Inflammatory macrophage treated with lipopolysaccharide for 1 hour (primary cell): ENCODE measurements around the gene ATPAF2.

ENCODE experiments used
- DNase-seq, 2 donors: peaks; one replicate each; pipeline ENCODE4 v3.0.0-alpha.2; 2020 to 2022

Gene ATPAF2

GRCh38 chr17:18038149-18038850, 668 bp downstream of the ATPAF2 start:
- peak; percentile 45 to 57 for DNase-seq

- peak; percentile 47 to 48 for DNase-seq
Measured at GRCh38 chr17:18037486-18037885, 1.5 kb downstream of the ATPAF2 start.

GRCh38 chr17:18035704-18036103, 3.3 kb downstream of the ATPAF2 start:
- no peak for DNase-seq

- peak; percentile 89 to 92 for DNase-seq
Measured at GRCh38 chr17:18033442-18034099, 5.4 kb downstream of the ATPAF2 start.

GRCh38 chr17:18031955-18032354, 7.0 kb downstream of the ATPAF2 start:
- DNase-seq: peak; percentile 14 to 35

- DNase-seq: no peak
Measured at GRCh38 chr17:18028952-18029540, 9.9 kb downstream of the ATPAF2 start.

GRCh38 chr17:18028114-18028951, 10.6 kb downstream of the ATPAF2 start:
- DNase-seq: no peak

GRCh38 chr17:18027280-18027679, 11.7 kb downstream of the ATPAF2 start:
- no peak for DNase-seq

- peak; percentile 81 to 96 for DNase-seq
Measured at GRCh38 chr17:18025945-18026776, 12.8 kb downstream of the ATPAF2 start.

GRCh38 chr17:18025241-18025944, 13.6 kb downstream of the ATPAF2 start:
- peak; percentile 92 to 98 for DNase-seq

GRCh38 chr17:18021372-18021771, 17.6 kb downstream of the ATPAF2 start:
- DNase-seq: no peak

GRCh38 chr17:18020971-18021370, 18.0 kb downstream of the ATPAF2 start:
- no peak for DNase-seq

- DNase-seq: no peak
Measured at GRCh38 chr17:18019838-18020154, 19.2 kb downstream of the ATPAF2 start.

GRCh38 chr17:18018411-18018921, 20.5 kb downstream of the ATPAF2 start:
- no peak for DNase-seq

- DNase-seq: no peak
Measured at GRCh38 chr17:18017958-18018357, 21.0 kb downstream of the ATPAF2 start.

GRCh38 chr17:18016426-18016825, 22.5 kb downstream of the ATPAF2 start:
- DNase-seq: no peak

- no peak for DNase-seq
Measured at GRCh38 chr17:18015593-18015992, 23.4 kb downstream of the ATPAF2 start.

GRCh38 chr17:18014006-18014405, 25.0 kb downstream of the ATPAF2 start:
- DNase-seq: no peak

- DNase-seq: no peak
Measured at GRCh38 chr17:18011286-18011685, 27.7 kb downstream of the ATPAF2 start.

GRCh38 chr17:18009609-18010420, 29.2 kb downstream of the ATPAF2 start:
- no peak for DNase-seq
